Fibroblast of lung (primary cell): ENCODE measurements around the gene PIAS1. TPM values are rescaled to one million over a fixed set of nuclear protein-coding genes. Genes with fewer than 3 reads are reported as not detected.

Source experiments
- DNase-seq, 2 donors: peaks; one replicate each; pipeline versions ENCODE4 v3.0.0 to v3.0.0-alpha.2; 2010; ENCODE audit warnings: low read depth in 2 of 2
- H2AFZ ChIP-seq: 2 replicates; pipeline ENCODE4 v1.5.1; 2012; ENCODE audit warnings: low read length, control low read depth, inconsistent platforms
- H3K27ac ChIP-seq: 2 replicates; pipeline ENCODE4 v1.5.1; 2011; ENCODE audit warnings: low read length, control low read depth; ENCODE audit not compliant: insufficient read depth
- H3K27me3 ChIP-seq: 2 replicates; pipeline ENCODE4 v1.5.1; 2011; ENCODE audit warnings: mild to moderate bottlenecking, low read length; ENCODE audit not compliant: control insufficient read depth, insufficient read depth
- H3K36me3 ChIP-seq: 2 replicates; pipeline ENCODE4 v1.5.1; 2011; ENCODE audit warnings: low read length; ENCODE audit not compliant: control insufficient read depth, insufficient read depth
- H3K4me1 ChIP-seq: 2 replicates; pipeline ENCODE4 v1.5.1; 2011; ENCODE audit warnings: low read length; ENCODE audit not compliant: control insufficient read depth, insufficient read depth; ENCODE audit errors: extremely low read depth
- H3K4me2 ChIP-seq: 2 replicates; pipeline ENCODE4 v1.5.1; 2011; ENCODE audit warnings: low read length, control low read depth; ENCODE audit not compliant: insufficient read depth; ENCODE audit errors: extremely low read depth
- H3K4me3 ChIP-seq, 4 experiments: fragments of 200-600 bp in 1 of 4; sonication (generic) in 1 of 4; replicated peaks in 1 of 4; 2 replicates each; pipeline ENCODE4 v1.5.1; 2011 to 2016; ENCODE audit warnings: low read length in 4 of 4, low read depth in 3 of 4, mild to moderate bottlenecking in 3 of 4, control low read depth in 2 of 4, inconsistent platforms in 1 of 4, mixed read lengths in 1 of 4; ENCODE audit not compliant: insufficient read depth in 1 of 4; ENCODE audit errors: control extremely low read depth in 1 of 4
- H3K79me2 ChIP-seq: 2 replicates; pipeline ENCODE4 v1.5.1; 2012; ENCODE audit warnings: mild to moderate bottlenecking, low read length, inconsistent platforms; ENCODE audit not compliant: control insufficient read depth, insufficient read depth
- H3K9ac ChIP-seq: 2 replicates; pipeline ENCODE4 v1.5.1; 2011; ENCODE audit warnings: mild to moderate bottlenecking, low read length, control low read depth; ENCODE audit not compliant: insufficient read depth
- H3K9me3 ChIP-seq: 2 replicates; pipeline ENCODE4 v1.5.1; 2012; ENCODE audit warnings: low read depth, low read length; ENCODE audit not compliant: control insufficient read depth, insufficient read depth
- H4K20me1 ChIP-seq: 2 replicates; pipeline ENCODE4 v1.5.1; 2011; ENCODE audit warnings: low read length; ENCODE audit not compliant: control insufficient read depth, insufficient read depth; ENCODE audit errors: extremely low read depth
- EZH2 ChIP-seq: IDR thresholded peaks from 2 replicates; pipeline ENCODE4 v1.5.1; 2012; ENCODE audit warnings: low read length, control low read depth, mild to moderate bottlenecking; ENCODE audit errors: missing control alignments
- polyA plus RNA-seq, 2 donors: library from polyadenylated mRNA; depleted of rRNA in 1 of 2; stranded (reverse) in 1 of 2; unstranded in 1 of 2; fragments of >200 nt; gene quantifications; 2 replicates each; pipeline ENCODE4 v1.2.1, GENCODE V29; 2011 to 2012; ENCODE audit warnings: missing spikeins in 1 of 2
- total RNA-seq: library from RNA; depleted of rRNA; stranded (reverse); fragments of >200 nt; gene quantifications from 2 replicates; pipeline ENCODE4 v1.2.1, GENCODE V29; 2014
- TF ChIP-seq, protein P1 (sequence below), 2 donors: IDR thresholded peaks in 1 of 2; conservative IDR thresholded peaks in 1 of 2; 1 replicate in 1 of 2; 2 replicates in 1 of 2; pipeline ENCODE4 v1.5.1; 2011 to 2012; ENCODE audit warnings: low read length in 2 of 2, control low read depth in 1 of 2, inconsistent platforms in 1 of 2, low read depth in 1 of 2, mild to moderate bottlenecking in 1 of 2

Gene PIAS1
- total and polyA plus RNA-seq, 2 donors (not counting 1 experiment from before 2014, with no cell fraction given): 17.0 to 35.1 TPM

DNA sequence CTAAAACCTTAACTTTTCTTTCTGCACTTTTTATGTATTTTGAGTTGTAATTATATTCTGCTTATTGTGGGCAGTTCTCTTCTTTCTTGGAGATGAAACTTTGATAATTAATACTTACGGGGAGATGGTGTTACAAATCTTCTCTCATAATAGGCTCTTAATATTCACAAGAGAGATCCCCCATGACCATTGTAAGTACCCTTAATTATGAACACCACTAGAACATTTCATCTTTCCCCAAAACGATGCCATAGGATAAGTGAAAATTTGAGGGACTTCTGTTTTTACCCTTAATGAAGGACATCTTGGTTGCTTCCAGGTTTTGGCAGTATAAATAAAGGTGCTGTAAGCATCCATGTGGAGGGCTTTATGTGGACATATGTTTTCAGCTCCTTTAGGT, 60.7 kb downstream of the PIAS1 start:
- Histone ChIP-seq H3K4me2 (peak overlapping the region; percentile 89), H3K27ac (peak overlapping the region; percentile 13), H3K4me1 (peaks cover 2% of the 10 kb centered on the region), H2AFZ (no peak overlapping the region), H3K79me2 (peaks cover 34% of the 10 kb centered on the region), H4K20me1 (no peaks in the 10 kb centered on the region), H3K36me3 (no peaks in the 10 kb centered on the region), H3K27me3 (no peaks in the 10 kb centered on the region), H3K4me3 (peak overlapping the region; percentile 42 to 76 (median 55)), H3K9me3 (no peaks in the 10 kb centered on the region), H3K9ac (no peak overlapping the region)
- TF ChIP-seq EZH2: no peak
- TF ChIP-seq, protein P1, sequence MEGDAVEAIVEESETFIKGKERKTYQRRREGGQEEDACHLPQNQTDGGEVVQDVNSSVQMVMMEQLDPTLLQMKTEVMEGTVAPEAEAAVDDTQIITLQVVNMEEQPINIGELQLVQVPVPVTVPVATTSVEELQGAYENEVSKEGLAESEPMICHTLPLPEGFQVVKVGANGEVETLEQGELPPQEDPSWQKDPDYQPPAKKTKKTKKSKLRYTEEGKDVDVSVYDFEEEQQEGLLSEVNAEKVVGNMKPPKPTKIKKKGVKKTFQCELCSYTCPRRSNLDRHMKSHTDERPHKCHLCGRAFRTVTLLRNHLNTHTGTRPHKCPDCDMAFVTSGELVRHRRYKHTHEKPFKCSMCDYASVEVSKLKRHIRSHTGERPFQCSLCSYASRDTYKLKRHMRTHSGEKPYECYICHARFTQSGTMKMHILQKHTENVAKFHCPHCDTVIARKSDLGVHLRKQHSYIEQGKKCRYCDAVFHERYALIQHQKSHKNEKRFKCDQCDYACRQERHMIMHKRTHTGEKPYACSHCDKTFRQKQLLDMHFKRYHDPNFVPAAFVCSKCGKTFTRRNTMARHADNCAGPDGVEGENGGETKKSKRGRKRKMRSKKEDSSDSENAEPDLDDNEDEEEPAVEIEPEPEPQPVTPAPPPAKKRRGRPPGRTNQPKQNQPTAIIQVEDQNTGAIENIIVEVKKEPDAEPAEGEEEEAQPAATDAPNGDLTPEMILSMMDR (conservative IDR thresholded peaks at IDR 0.05 in 1 of 2, IDR thresholded peaks at IDR 0.05 in 1 of 2; ENCODE audit: low read depth in 1 of 2, low read length in 2 of 2): no peak
- DNase-seq: no peak

DNA sequence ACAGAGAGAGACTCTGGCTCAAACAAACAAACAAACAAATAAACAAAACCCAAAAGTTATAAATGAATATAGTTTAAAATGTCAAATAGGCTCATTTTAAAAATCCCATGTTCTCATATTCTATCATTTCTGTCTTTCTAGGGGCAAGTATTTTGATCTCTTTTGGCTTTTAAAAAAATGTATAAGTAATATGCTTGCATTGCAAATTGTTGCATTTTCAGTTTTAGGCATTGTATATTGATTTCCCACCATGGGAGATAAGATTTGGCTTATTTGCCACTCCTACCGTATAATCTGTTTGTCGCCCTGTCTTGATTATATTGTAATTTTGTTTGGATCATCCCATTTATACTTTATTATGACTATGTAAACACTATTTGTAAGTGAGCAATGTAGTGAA, 70.6 kb downstream of the PIAS1 start:
- Histone ChIP-seq H3K4me1 (no peaks in the 10 kb centered on the region), H3K79me2 (peaks cover 8% of the 10 kb centered on the region), H3K27me3 (no peaks in the 10 kb centered on the region), H3K4me3 (no peak overlapping the region), H3K36me3 (no peaks in the 10 kb centered on the region), H3K27ac (no peak overlapping the region), H2AFZ (no peak overlapping the region), H3K4me2 (no peak overlapping the region), H3K9ac (no peak overlapping the region), H3K9me3 (no peaks in the 10 kb centered on the region), H4K20me1 (no peaks in the 10 kb centered on the region)
- TF ChIP-seq, protein P1 (conservative IDR thresholded peaks at IDR 0.05 in 1 of 2, IDR thresholded peaks at IDR 0.05 in 1 of 2; ENCODE audit: low read depth in 1 of 2, low read length in 2 of 2): no peak
- no peak for TF ChIP-seq EZH2
- DNase-seq: no peak

DNA sequence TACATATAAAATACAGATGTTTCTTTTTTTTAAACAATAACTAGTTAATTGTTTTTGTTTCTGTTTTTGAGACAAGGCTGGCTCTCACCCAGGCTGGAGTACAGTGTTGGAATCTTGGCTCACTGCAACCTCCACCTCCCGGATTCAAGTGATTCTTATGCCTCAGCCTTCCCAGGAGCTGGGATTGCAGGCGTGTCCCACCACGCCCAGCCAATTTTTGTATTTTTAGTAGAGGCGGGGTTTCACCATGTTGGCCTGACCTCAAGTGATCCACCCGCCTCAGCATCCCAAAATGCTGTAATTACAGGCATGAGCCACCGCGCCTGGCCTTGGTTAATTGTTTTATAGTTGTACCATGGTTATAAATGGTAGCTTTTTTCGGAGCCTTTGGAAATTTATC, 72.3 kb downstream of the PIAS1 start:
- H3K4me2 ChIP-seq: no peak overlapping the region

More for the DNA sequence above, 72.3 kb downstream of the PIAS1 start:
- Histone ChIP-seq H2AFZ (no peak overlapping the region), H3K9me3 (no peaks in the 10 kb centered on the region), H3K4me1 (no peaks in the 10 kb centered on the region), H3K36me3 (no peaks in the 10 kb centered on the region), H3K27ac (no peak overlapping the region), H3K4me3 (no peak overlapping the region), H3K27me3 (no peaks in the 10 kb centered on the region), H3K79me2 (peaks cover 1% of the 10 kb centered on the region), H3K9ac (no peak overlapping the region), H4K20me1 (no peaks in the 10 kb centered on the region)
- no peak for DNase-seq
- TF ChIP-seq EZH2: no peak
- TF ChIP-seq, protein P1 (conservative IDR thresholded peaks at IDR 0.05 in 1 of 2, IDR thresholded peaks at IDR 0.05 in 1 of 2; ENCODE audit: low read depth in 1 of 2, low read length in 2 of 2): no peak
